ENCODE measurements around the gene SPRR1A. TPM values are rescaled to one million over a fixed set of nuclear protein-coding genes. Genes with fewer than 3 reads are reported as not detected.

Gene SPRR1A, protein sequence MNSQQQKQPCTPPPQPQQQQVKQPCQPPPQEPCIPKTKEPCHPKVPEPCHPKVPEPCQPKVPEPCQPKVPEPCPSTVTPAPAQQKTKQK
- 1,843 TPM for total RNA-seq

DNA sequence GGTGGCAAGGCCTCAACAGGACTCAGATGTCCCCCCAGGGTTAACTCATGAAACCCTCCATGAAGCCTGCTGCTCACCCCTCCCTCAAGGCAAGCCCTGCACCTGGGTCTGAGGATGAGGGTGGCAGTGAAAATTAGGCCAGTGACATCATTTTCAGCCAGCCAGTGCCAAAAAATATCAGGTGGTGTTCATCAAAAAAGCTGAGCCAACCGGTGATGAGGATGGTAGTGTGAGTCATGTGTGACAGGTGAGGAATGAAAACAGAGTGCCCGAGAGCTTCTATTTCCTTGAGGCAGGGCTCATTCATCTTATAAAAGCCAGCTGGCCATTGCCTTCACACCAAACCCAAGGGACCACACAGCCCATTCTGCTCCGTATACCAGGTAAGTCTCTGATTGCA, at the start of gene SPRR1A:
Gene SPRR1A (plus strand): TSS at position 339 of the 400 bp plus-strand sequence. CDS start 1,150 bp downstream, outside the sequence.
- peak; percentile 78 for ATAC-seq

DNA sequence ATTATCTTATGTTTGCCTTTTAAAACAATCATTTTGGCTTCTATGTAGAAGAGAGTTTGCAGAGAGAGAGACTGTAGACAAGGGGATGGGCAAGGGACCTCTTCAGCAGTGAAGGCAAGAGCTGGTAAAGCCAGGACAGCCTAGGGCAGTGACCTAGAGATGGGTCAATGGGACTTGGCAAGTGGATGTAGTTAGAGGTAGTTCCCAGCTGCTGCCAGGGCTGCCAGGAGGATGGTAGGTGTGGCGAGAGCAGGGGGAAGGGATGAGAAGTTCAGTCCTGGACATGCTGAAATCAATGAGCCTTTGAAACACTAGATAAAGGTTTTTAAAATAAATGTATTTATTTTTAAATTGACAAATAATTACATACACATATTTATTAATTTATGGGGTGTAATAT, 43.3 kb upstream of the SPRR1A start:
- ATAC-seq: no peak

- ATAC-seq: peak; percentile 99
These were observed 42.7 kb upstream of the SPRR1A start for GRCh38 chr1:152941037-152941711.

GRCh38 chr1:152942161-152942560, 41.7 kb upstream of the SPRR1A start:
- ATAC-seq: no peak

DNA sequence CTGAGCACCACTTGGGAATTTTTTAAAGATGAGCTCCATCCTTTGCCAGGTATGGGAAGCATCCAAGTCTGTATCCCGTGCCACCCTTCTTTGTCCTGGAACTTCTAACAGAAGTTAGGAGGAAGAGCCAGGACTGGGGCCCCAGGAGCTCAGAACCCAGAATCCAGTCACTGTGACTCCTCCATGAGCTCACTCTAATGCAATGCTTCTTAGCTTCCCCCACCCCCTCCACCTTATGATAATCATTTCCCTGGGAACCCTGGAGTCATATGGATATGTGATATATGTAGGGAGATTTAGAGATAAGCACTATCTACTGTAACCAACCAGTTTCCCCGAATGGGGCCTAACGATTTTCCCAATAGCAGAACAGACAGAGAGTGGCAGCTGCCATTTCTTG, 37.6 kb upstream of the SPRR1A start:
- no peak for ATAC-seq

- no peak for ATAC-seq
These were observed 37.1 kb upstream of the SPRR1A start, which contains the start of gene SPRR5 for GRCh38 chr1:152946651-152947256. SPRR5 (plus strand) TSS chr1:152947206; CDS start chr1:152948555, 1,349 bp downstream.

DNA sequence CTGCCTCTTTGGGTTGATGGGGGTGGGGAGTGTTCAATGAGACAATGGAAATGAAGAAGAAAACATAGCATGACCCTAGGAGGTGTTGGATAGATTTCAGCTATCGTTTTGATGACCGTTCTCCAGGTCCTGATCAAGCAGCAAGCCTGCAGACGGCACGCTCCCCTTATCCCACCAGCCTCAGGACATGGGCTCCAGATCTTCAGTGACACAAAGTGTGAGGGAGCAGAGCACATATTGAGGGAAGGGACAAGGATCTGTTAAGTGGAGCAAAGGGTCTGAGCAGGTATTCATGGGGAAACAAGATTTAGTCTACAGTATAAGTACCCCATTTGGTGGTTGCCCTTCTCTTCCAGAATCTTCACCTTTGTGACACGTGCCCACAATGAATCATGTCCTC, 32.2 kb upstream of the SPRR1A start:
- no peak for ATAC-seq

DNA sequence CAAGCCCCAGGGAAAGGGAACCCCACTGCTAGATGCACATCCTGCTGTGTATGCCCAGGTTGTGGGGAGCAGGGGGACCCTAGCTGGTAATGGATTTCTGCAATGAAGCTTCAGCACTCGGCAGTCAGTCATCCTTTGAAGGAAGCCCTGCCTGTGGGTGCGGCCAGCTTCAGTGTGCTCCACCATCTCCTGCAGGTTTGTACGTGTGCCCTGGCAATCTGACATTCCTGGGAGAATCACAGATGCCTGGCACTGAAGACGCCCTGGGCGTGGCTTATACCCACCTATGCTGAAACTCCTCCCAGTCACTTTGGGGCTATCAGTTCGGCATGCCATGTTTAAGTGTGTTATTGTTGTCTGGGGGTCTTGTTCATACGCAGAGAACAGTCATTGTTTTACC, 30.1 kb upstream of the SPRR1A start:
- peak; percentile 95 for ATAC-seq

- peak; percentile 86 for ATAC-seq
These were observed 29.4 kb upstream of the SPRR1A start for GRCh38 chr1:152954436-152954835.

GRCh38 chr1:152957561-152957960, 26.3 kb upstream of the SPRR1A start:
- no peak for ATAC-seq

DNA sequence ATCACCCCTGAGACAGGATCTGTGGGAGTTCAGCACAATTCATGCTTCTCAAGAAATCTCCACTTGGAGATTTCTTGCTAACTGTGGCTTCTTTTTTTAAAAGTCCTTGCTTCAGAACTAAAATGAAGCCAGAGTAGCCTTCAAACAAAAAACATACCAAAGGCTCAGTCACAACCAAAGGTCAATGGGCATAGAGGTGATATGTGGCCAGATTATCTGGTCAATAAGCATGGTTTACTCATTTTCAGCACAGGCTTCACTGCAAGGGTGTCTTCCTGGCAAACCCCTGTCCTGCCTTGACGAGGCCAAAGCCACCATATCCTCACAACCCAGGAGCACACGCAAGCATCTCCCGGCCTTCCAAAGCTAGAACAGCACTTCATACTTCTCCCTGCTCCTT, 24.6 kb upstream of the SPRR1A start:
- ATAC-seq: no peak

- ATAC-seq: peak; percentile 44
These were observed 24.0 kb upstream of the SPRR1A start for GRCh38 chr1:152959801-152960451.

DNA sequence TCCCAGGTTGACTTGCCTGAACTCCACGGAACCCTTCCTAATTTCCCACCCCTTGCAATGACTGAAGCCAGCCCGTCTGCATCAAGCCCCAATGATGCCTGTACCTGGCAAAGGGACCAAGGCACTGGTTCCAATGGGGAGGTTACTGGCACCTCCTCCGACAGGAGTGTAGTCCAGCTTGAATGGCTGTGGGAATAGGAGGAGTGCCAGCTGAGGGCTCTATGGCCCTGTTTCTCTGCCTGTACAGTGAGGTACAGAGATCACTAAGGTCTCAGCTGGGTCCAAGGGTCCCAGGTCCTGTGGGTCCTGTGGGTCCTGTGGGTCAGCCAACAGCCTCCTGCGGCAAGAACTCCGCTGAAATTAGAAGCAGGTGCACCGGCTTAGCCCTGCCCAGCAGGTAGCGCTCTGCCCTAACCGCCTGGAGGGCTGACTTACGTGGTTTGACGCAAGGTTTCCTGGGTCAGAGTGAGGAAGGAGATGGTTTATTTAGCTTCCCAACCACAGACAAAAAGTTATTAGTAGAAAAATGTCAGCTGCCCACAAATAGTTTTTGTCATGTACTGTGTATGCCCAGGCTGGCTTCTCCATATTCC, 23.3 kb upstream of the SPRR1A start:
- peak; percentile 10 for ATAC-seq

DNA sequence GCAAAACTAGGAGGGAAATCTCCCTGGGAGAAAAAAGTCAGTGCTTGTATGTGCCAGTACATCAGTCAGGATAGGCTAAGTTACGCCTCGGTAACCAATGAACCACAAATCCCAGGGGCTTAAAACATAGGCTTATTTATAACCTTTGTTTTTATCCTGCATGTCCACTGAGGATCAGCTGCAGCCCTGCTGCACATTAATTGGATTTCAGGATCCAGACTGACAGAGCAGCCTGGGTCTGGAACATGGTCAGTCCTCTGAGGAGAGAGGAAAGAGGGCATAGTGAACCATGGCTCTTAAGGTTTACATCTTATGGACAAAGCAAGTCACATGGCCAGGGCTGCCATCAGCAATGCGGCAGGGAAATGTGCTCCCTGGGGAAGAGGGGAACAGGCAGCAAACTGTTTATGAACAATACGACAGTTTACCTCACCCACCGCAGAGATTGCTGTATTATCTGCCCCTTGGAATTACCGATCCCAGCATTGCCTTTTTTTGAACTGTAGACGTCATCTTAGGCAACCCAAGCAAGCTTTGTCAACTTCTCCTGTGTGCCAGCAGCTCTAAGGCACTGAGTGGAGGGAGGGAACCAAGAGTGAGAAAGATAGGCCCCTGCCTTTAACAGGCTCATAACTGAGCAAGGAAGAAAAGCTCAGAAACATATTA, 22.5 kb upstream of the SPRR1A start:
- ATAC-seq: no peak

DNA sequence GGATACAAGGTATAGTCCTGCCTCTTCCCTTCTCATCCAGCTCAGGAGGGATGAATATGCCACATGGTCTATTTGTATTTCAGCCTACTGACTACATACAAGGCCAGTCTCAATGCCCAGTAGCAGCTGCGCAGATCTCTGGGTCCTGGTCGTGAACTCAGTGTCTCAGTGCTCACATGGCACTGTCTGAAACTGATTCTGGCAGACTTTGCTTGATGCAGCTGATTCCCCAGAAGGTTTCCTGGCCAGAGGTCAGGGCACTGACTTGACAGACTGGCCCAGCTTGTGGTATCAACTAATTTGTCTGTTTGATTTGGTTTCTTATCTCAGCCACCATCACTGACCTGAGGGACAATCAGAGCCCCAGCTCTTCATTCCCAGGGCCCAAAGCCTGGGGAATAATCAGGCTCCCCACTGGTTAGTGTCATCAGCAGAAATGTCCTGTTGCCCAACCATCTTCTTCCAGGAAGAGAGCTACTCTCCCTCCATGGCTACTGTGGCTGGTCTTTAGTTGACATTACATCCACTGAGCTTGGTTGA, 20.9 kb upstream of the SPRR1A start:
- ATAC-seq: no peak

DNA sequence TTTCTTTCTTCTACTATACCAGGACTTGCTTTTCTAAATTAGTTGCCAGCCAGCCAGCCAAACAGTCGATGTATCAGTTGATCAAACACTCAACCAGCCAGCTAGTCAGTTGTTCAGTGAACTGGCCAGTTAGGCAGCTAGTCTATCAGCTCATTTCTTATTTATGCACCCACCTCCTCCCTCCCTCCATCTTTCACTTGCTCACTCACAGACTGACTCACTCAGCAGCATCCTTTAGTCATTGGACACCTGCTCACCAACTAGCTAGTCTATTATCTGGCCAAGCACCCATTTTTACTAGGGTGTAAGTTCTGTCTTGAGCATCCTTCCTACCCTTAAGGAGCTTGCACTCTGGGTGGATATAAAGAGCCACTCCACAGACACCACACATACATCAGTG, 19.3 kb upstream of the SPRR1A start:
- ATAC-seq: peak; percentile 32

DNA sequence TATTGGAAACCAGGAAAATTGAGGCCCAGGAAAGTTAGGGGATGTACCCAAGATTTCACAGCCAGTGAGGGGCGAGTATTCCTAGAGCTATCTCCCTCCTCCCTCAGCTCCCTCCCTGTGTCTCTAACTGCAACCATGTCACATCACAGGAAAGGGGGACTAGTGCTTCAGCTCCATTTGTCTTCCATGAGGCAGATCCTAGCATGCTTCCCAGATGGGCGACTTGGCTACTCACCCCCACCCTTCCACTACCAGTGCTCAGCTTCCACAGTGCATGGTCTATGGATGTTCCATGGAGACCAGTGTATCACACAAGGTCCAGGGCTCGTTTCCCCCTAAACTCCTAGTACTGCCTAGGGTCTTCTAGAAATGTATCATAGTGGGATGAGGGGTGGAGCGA, 18.0 kb upstream of the SPRR1A start:
- no peak for ATAC-seq

- peak; percentile 93 for ATAC-seq
These were observed 16.7 kb upstream of the SPRR1A start for GRCh38 chr1:152967201-152967600.

- no peak for ATAC-seq
These were observed 15.6 kb upstream of the SPRR1A start for GRCh38 chr1:152968248-152968647.

- peak; percentile 56 for ATAC-seq
These were observed 14.8 kb upstream of the SPRR1A start for GRCh38 chr1:152969036-152969435.

- ATAC-seq: no peak
These were observed 13.4 kb upstream of the SPRR1A start, which contains the start of gene SPRR4 for GRCh38 chr1:152970495-152970894. SPRR4 (plus strand) TSS chr1:152970648; CDS start chr1:152971891, 1,243 bp downstream.

DNA sequence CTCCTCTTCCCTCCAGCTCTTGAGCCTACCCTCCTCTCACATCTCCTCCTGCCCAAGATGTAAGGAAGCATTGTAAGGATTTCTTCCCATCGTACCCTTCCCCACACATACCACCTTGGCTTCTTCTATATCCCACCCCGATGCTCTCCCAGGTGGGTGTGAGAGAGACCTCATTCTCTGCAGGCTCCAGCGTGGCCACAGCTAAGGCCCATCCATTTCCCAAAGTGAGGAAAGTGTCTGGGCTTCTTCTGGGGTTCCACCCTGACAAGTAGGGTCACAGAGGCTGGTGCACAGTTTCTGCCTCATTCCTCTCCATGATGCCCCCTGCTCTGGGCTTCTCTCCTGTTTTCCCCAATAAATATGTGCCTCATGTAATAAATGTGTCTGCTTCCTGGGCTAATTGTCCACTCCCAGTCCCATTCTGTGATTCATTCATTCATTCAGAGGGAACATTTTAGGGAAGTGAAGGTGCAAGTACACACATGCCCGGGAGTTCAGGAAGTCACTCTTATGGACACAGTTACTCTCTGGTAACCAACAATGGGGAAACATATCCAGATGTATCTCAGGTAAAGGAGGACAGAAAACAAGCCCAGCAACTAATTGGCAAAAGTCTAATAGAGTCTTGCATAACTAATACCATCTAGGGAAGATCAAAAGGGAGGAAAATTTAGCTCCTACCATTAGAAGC, 11.5 kb upstream of the SPRR1A start:
- ATAC-seq: peak; percentile 89
